SK-N-SH (cell line): ENCODE results near the gene PLEK2. TPM values are rescaled to one million over a fixed set of nuclear protein-coding genes. Genes with fewer than 3 reads are reported as not detected.

ENCODE experiments used
- CTCF ChIA-PET: fragments of 300-600, 350-600 bp; formaldehyde crosslinking; extraction: SDS; loops from one replicate; lab custom pipeline; 2021; lab: Yijun Ruan, JAX
- POLR2A ChIA-PET: fragments of 350-600 bp; sonication (Branson Sonifier 250); formaldehyde crosslinking; extraction: SDS; loops from one replicate; lab custom pipeline; 2020; ENCODE audit warnings: antibody characterized with exemption, inconsistent platforms; lab: Yijun Ruan, JAX
- DNase-seq: peaks from one replicate; pipeline ENCODE4 v3.0.0; 2012
- H2AFZ ChIP-seq: fragments of 200-600 bp; sonication (generic); 2 replicates; pipeline ENCODE4 v1.8.1; 2016; ENCODE audit warnings: antibody characterized with exemption, mild to moderate bottlenecking, low read depth
- H3F3A ChIP-seq: fragments of 200-600 bp; sonication (generic); replicated peaks from 2 replicates; pipeline ENCODE3; 2016; ENCODE audit warnings: antibody characterized with exemption, mild to moderate bottlenecking; ENCODE audit not compliant: insufficient read depth
- H3K27ac ChIP-seq, 2 experiments: fragments of 200-500 bp in 1 of 2; fragments of 200-600 bp in 1 of 2; sonication (Bioruptor generic) in 1 of 2; sonication (generic), shearing (Covaris generic) in 1 of 2; 2 replicates each; pipeline versions ENCODE4 v1.5.1 to v1.6.1; 2014 to 2016; ENCODE audit warnings: low read depth in 2 of 2, inconsistent platforms in 1 of 2, low read length in 1 of 2, mild to moderate bottlenecking in 1 of 2, mixed read lengths in 1 of 2
- H3K27me3 ChIP-seq: fragments of 200-600 bp; sonication (generic), shearing (Covaris generic); 2 replicates; pipeline ENCODE4 v1.6.1; 2016; ENCODE audit warnings: mixed run types; ENCODE audit not compliant: insufficient read depth
- H3K36me3 ChIP-seq, 2 experiments: fragments of 200-500 bp in 1 of 2; fragments of 200-600 bp in 1 of 2; sonication (Bioruptor generic) in 1 of 2; sonication (generic) in 1 of 2; replicated peaks in 1 of 2; 2 replicates each; pipeline versions ENCODE3 to v1.5.1; 2014 to 2016; ENCODE audit warnings: low read length in 1 of 2, mild to moderate bottlenecking in 1 of 2; ENCODE audit not compliant: insufficient read depth in 2 of 2, control insufficient read depth in 1 of 2
- H3K4me1 ChIP-seq, 2 experiments: fragments of 200-500 bp in 1 of 2; fragments of 200-600 bp in 1 of 2; sonication (Bioruptor generic) in 1 of 2; sonication (generic), shearing (Covaris generic) in 1 of 2; 2 replicates each; pipeline versions ENCODE4 v1.5.1 to v1.6.1; 2014 to 2016; ENCODE audit warnings: low read depth in 1 of 2, low read length in 1 of 2, mixed run types in 1 of 2; ENCODE audit not compliant: insufficient read depth in 2 of 2, control insufficient read depth in 1 of 2
- H3K4me2 ChIP-seq: fragments of 200-600 bp; sonication (generic), shearing (Covaris generic); 2 replicates; pipeline ENCODE4 v1.6.1; 2017; ENCODE audit warnings: mixed run types
- H3K4me3 ChIP-seq, 2 experiments: fragments of 200-500 bp in 1 of 2; fragments of 200-600 bp in 1 of 2; sonication (Bioruptor generic) in 1 of 2; sonication (generic), shearing (Covaris generic) in 1 of 2; 2 replicates each; pipeline versions ENCODE4 v1.5.1 to v1.8.1; 2014 to 2016; ENCODE audit warnings: low read depth in 2 of 2, inconsistent platforms in 1 of 2, low read length in 1 of 2, mild to moderate bottlenecking in 1 of 2, mixed read lengths in 1 of 2, moderate library complexity in 1 of 2
- H3K79me2 ChIP-seq: fragments of 200-600 bp; sonication (generic); 2 replicates; pipeline ENCODE4 v1.8.1; 2017; ENCODE audit warnings: mild to moderate bottlenecking; ENCODE audit not compliant: insufficient read depth
- H3K9ac ChIP-seq: fragments of 200-600 bp; sonication (generic); 2 replicates; pipeline ENCODE4 v1.6.1; 2017; ENCODE audit warnings: mixed run types
- H3K9me2 ChIP-seq: fragments of 200-600 bp; sonication (generic); 2 replicates; pipeline ENCODE4 v1.6.1; 2017; ENCODE audit warnings: mixed run types
- H3K9me3 ChIP-seq: fragments of 200-600 bp; sonication (generic); 2 replicates; pipeline ENCODE4 v1.6.1; 2017; ENCODE audit warnings: mixed run types, mild to moderate bottlenecking, moderate library complexity
- H4K20me1 ChIP-seq: fragments of 200-600 bp; sonication (generic); 2 replicates; pipeline ENCODE4 v1.6.1; 2017; ENCODE audit warnings: mild to moderate bottlenecking, mixed run types; ENCODE audit not compliant: insufficient read depth
- ELF1 ChIP-seq: IDR thresholded peaks from 2 replicates; pipeline ENCODE4 v1.4.0; 2012
- EP300 ChIP-seq, 2 experiments: IDR thresholded peaks; 2 replicates each; pipeline versions ENCODE4 v1.4.0 to v1.6.1; 2012; ENCODE audit warnings: borderline replicate concordance in 1 of 2, low read depth in 1 of 2, low read length in 1 of 2
- FOSL2 ChIP-seq: IDR thresholded peaks from 2 replicates; pipeline ENCODE4 v1.4.0; 2012; ENCODE audit warnings: low read depth, mild to moderate bottlenecking, moderate library complexity, borderline replicate concordance
- GATA2 ChIP-seq: sonication (generic); formaldehyde crosslinking; IDR thresholded peaks from 2 replicates; pipeline ENCODE4 v1.5.0; 2020; ENCODE audit warnings: mild to moderate bottlenecking, missing genetic modification reagents
- IRF3 ChIP-seq: fragments of 150-350 bp; IDR thresholded peaks from 2 replicates; pipeline ENCODE4 v1.6.1; 2016; ENCODE audit warnings: mild to moderate bottlenecking, low read depth, low read length
- JUND ChIP-seq: IDR thresholded peaks from 2 replicates; pipeline ENCODE4 v1.4.0; 2012
- NFIC ChIP-seq: IDR thresholded peaks from 2 replicates; pipeline ENCODE4 v1.4.0; 2012; ENCODE audit warnings: borderline replicate concordance
- NRF1 ChIP-seq: IDR thresholded peaks from 2 replicates; pipeline ENCODE4 v1.6.1; 2012; ENCODE audit warnings: low read depth, mild to moderate bottlenecking, low read length
- PBX3 ChIP-seq: IDR thresholded peaks from 2 replicates; pipeline ENCODE4; 2012
- RAD21 ChIP-seq: IDR thresholded peaks from 2 replicates; pipeline ENCODE4 v1.6.1; 2012; ENCODE audit warnings: mild to moderate bottlenecking, low read length
- RFX5 ChIP-seq: IDR thresholded peaks from 2 replicates; pipeline ENCODE4 v1.6.1; 2012; ENCODE audit warnings: mild to moderate bottlenecking, improper control_type of control experiment, low read length
- RXRA ChIP-seq: IDR thresholded peaks from 2 replicates; pipeline ENCODE4 v1.4.0; 2012; ENCODE audit warnings: low read depth, mild to moderate bottlenecking, borderline replicate concordance
- SIN3A ChIP-seq: IDR thresholded peaks from 2 replicates; pipeline ENCODE4 v1.6.1; 2012; ENCODE audit warnings: low read depth, mild to moderate bottlenecking, low read length, moderate library complexity, borderline replicate concordance
- TAF1 ChIP-seq: IDR thresholded peaks from 2 replicates; pipeline ENCODE4 v1.6.1; 2012; ENCODE audit warnings: low read depth, mild to moderate bottlenecking, low read length, moderate library complexity, borderline replicate concordance
- TEAD4 ChIP-seq: IDR thresholded peaks from 2 replicates; pipeline ENCODE4 v1.4.0; 2012; ENCODE audit warnings: mild to moderate bottlenecking, borderline replicate concordance; ENCODE audit not compliant: insufficient read depth
- WGBS: methylation state at CpG from one replicate; pipeline ENCODE4 v1.1.6; 2017; ENCODE audit warnings: low lambda C conversion rate; 5-methylcytosine and 5-hydroxymethylcytosine counted together
- polyA plus RNA-seq, 3 experiments: library from polyadenylated mRNA; depleted of rRNA; stranded (reverse); fragments of >200 nt; gene quantifications; 2 replicates each; pipeline ENCODE4 v1.2.3, GENCODE V29; 2012
- TF ChIP-seq, protein P1 (sequence below): IDR thresholded peaks from 2 replicates; pipeline ENCODE4 v1.4.0; 2012; ENCODE audit warnings: low read depth

PLEK2 gene
- polyA plus RNA-seq, 1 of the 3 experiments (the other 2 are of a cell fraction) = 0.56 TPM

DNA sequence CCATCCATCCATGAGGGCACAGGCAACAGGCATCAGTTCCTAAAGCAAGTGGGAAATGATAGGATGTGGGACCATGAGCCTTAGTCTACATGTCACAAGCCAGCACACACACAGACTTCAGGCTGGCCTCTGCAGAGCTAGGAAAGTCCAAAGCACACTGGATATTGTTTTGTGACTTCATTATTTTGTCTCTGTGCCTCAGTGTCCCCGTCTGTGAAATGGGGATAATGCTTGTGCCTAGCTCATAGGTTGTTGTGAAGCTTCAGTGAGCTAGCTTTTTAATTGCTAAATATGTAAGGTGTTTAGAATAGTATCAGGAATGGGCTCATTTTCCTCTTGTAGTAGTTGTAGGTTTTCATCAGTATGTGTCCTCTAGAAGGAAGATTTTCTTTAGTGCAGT is 27.0 kb upstream of the PLEK2 start:
- H3K27me3 ChIP-seq = peaks cover 6% of the 10 kb centered on the region; the same call in 1 of the 2 replicates
- H4K20me1 ChIP-seq = no peaks in the 10 kb centered on the region
- no peaks in the 10 kb centered on the region for H3F3A ChIP-seq
- CTCF ChIA-PET = interaction anchor here (1.0 to 5.3 kb wide), 7 partner anchors 9 to 357 kb away, joined by 3 to 36 read pairs (median 4); partner anchors contain the start of gene ATP6V1D
- no peak overlapping the region for H3K4me2 ChIP-seq
- no peak overlapping the region for H3K4me3 ChIP-seq
- POLR2A ChIA-PET = interaction anchor here (0.6 kb wide), 1 partner anchor 266 kb away, joined by 3 read pairs; no protein-coding TSS in a partner anchor
- H3K9ac ChIP-seq = no peak overlapping the region
- DNase-seq = no peak
- no peaks in the 10 kb centered on the region for H3K9me3 ChIP-seq
- no peaks in the 10 kb centered on the region for H3K9me2 ChIP-seq
- no peak overlapping the region for H2AFZ ChIP-seq
- TF ChIP-seq GATA2 (CRISPR knock-in tag) (no peak), TEAD4 (no peak), EP300 (IDR thresholded peaks at IDR 0.05; ENCODE audit: borderline replicate concordance in 1 of 2, low read depth in 1 of 2, low read length in 1 of 2) (no peak), SIN3A (no peak), NRF1 (no peak), RAD21 (no peak), RXRA (no peak), ELF1 (no peak), PBX3 (no peak), RFX5 (no peak), NFIC (no peak), JUND (no peak), FOSL2 (no peak), IRF3 (no peak), TAF1 (no peak)
- TF ChIP-seq, protein P1, sequence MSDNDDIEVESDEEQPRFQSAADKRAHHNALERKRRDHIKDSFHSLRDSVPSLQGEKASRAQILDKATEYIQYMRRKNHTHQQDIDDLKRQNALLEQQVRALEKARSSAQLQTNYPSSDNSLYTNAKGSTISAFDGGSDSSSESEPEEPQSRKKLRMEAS = no peak
- TF ChIP-seq, all 33 proteins: peak for 0
- 0% methylated on average over 1 of the region's 1 CpG for WGBS
- H3K36me3 ChIP-seq = no peaks in the 10 kb centered on the region
- no peak overlapping the region for H3K27ac ChIP-seq
- no peaks in the 10 kb centered on the region for H3K4me1 ChIP-seq
- H3K79me2 ChIP-seq = no peaks in the 10 kb centered on the region
